Endothelial cell of umbilical vein (primary cell): ENCODE data around the gene RHOH. TPM values are rescaled to one million over a fixed set of nuclear protein-coding genes. Genes with fewer than 3 reads are reported as not detected.

Experiments used
- BruUV-seq: library from RNA; stranded (reverse); fragments of 400-500 nt; replicated peaks from 2 replicates; lab custom pipeline; 2021; lab: Mats Ljungman, UMichigan
- CTCF ChIA-PET: fragments of 300-600, 350-600 bp; sonication (Branson Sonifier 250); formaldehyde crosslinking; loops from one replicate; lab custom pipeline; 2021; ENCODE audit warnings: antibody characterized with exemption, inconsistent platforms; lab: Charles Lee
- POLR2A ChIA-PET: fragments of 300-600, 350-600 bp; sonication (Branson Sonifier 250); formaldehyde crosslinking; loops from one replicate; lab custom pipeline; 2021; ENCODE audit warnings: antibody characterized with exemption, inconsistent platforms; lab: Charles Lee
- DNase-seq: peaks from one replicate; pipeline ENCODE4 v3.0.0-alpha.2; 2011; ENCODE audit warnings: low read depth, low spot score
- FAIRE-seq: peaks from 2 replicates; lab custom pipeline; 2011; peaks lifted over from hg19 to GRCh38; lab: Jason Lieb, UNC
- H2AFZ ChIP-seq: 2 replicates; pipeline ENCODE4 v1.6.0; 2012; ENCODE audit warnings: low read depth, low read length, control low read depth, inconsistent platforms
- H3K27ac ChIP-seq: 2 replicates; pipeline ENCODE4 v1.5.1; 2011; ENCODE audit warnings: low read depth, mild to moderate bottlenecking, control low read depth, low read length, moderate library complexity; ENCODE audit not compliant: insufficient read depth
- H3K27me3 ChIP-seq, 2 experiments: 2 replicates each; pipeline versions ENCODE4 v1.6.0 to v1.6.1; 2011; ENCODE audit warnings: low read length in 2 of 2, mixed read lengths in 1 of 2; ENCODE audit not compliant: control insufficient read depth in 2 of 2, insufficient read depth in 2 of 2
- H3K36me3 ChIP-seq, 2 experiments: 2 replicates in 1 of 2; 3 replicates in 1 of 2; pipeline ENCODE4 v1.5.1; 2011; ENCODE audit warnings: low read length in 2 of 2, mild to moderate bottlenecking in 1 of 2, moderate library complexity in 1 of 2; ENCODE audit not compliant: control insufficient read depth in 2 of 2, insufficient read depth in 2 of 2; ENCODE audit errors: extremely low read depth in 1 of 2
- H3K4me1 ChIP-seq: 3 replicates; pipeline ENCODE4 v1.5.1; 2011; ENCODE audit warnings: mild to moderate bottlenecking, low read length; ENCODE audit not compliant: control insufficient read depth, insufficient read depth; ENCODE audit errors: extremely low read depth
- H3K4me2 ChIP-seq: 2 replicates; pipeline ENCODE4 v1.6.1; 2011; ENCODE audit warnings: low read length, control low read depth, mixed read lengths; ENCODE audit not compliant: insufficient read depth
- H3K4me3 ChIP-seq, 3 experiments: fragments of 200-600 bp in 1 of 3; sonication (generic), shearing (Covaris generic) in 1 of 3; replicated peaks in 1 of 3; 2 replicates each; pipeline ENCODE4 v1.5.1; 2011 to 2016; ENCODE audit warnings: control low read depth in 3 of 3, low read length in 3 of 3, mild to moderate bottlenecking in 2 of 3, inconsistent platforms in 1 of 3, low read depth in 1 of 3, moderate library complexity in 1 of 3; ENCODE audit not compliant: insufficient read depth in 1 of 3
- H3K79me2 ChIP-seq: 2 replicates; pipeline ENCODE4 v1.6.0; 2012; ENCODE audit warnings: low read length, inconsistent platforms; ENCODE audit not compliant: control insufficient read depth, insufficient read depth
- H3K9ac ChIP-seq: replicated peaks from 2 replicates; pipeline ENCODE3; 2011; ENCODE audit warnings: low read length, control low read depth; ENCODE audit not compliant: insufficient read depth; ENCODE audit errors: extremely low read depth
- H3K9me1 ChIP-seq: replicated peaks from 3 replicates; pipeline ENCODE4 v1.6.0; 2011; ENCODE audit warnings: mild to moderate bottlenecking, low read length; ENCODE audit not compliant: control insufficient read depth, insufficient read depth; ENCODE audit errors: extremely low read depth
- H3K9me3 ChIP-seq: replicated peaks from 2 replicates; pipeline ENCODE4 v1.5.1; 2012; ENCODE audit warnings: low read length, inconsistent platforms; ENCODE audit not compliant: control insufficient read depth, insufficient read depth
- H4K20me1 ChIP-seq: replicated peaks from 2 replicates; pipeline ENCODE3; 2011; ENCODE audit warnings: mild to moderate bottlenecking, low read length; ENCODE audit not compliant: control insufficient read depth, insufficient read depth; ENCODE audit errors: extremely low read depth
- EZH2 ChIP-seq: IDR thresholded peaks from 2 replicates; pipeline ENCODE4 v1.6.1; 2012; ENCODE audit warnings: borderline replicate concordance, low read depth, mild to moderate bottlenecking, moderate library complexity, low read length, inconsistent platforms; ENCODE audit not compliant: severe bottlenecking
- FOS ChIP-seq: IDR thresholded peaks from 2 replicates; pipeline ENCODE4 v1.6.1; 2011; ENCODE audit warnings: mild to moderate bottlenecking, low read length, moderate library complexity, borderline replicate concordance; ENCODE audit not compliant: insufficient read depth
- GATA2 ChIP-seq: IDR thresholded peaks from 2 replicates; pipeline ENCODE4 v1.7.0; 2011; ENCODE audit warnings: low read depth, mild to moderate bottlenecking, moderate library complexity, mixed read lengths, low read length; ENCODE audit not compliant: insufficient read length, insufficient read depth
- JUN ChIP-seq: IDR thresholded peaks from 2 replicates; pipeline ENCODE4 v1.6.1; 2011; ENCODE audit warnings: borderline replicate concordance, low read depth; ENCODE audit not compliant: insufficient read length, insufficient read depth
- MYC ChIP-seq: IDR thresholded peaks from one replicate; pipeline ENCODE4 v1.6.1; 2011; ENCODE audit warnings: mild to moderate bottlenecking, low read depth, low read length
- POLR2A ChIP-seq: IDR thresholded peaks from 2 replicates; pipeline ENCODE4 v1.6.1; 2012; ENCODE audit warnings: low read depth, mild to moderate bottlenecking, control low read depth, low read length
- POLR2AphosphoS5 ChIP-seq: IDR thresholded peaks from 2 replicates; pipeline ENCODE4 v1.6.1; 2012; ENCODE audit warnings: low read depth, mild to moderate bottlenecking, control low read depth, low read length, moderate library complexity; ENCODE audit not compliant: insufficient read depth
- dilution Hi-C: fragments of 300-500 bp; cut with MboI; formaldehyde crosslinking; loops from one replicate; pipeline ENCODE4 v1.15.0; 2019; ENCODE audit warnings: low sequenced_read_pairs; ENCODE audit not compliant: extremely low pct_ligation_motif_present
- intact Hi-C: fragments of 100-400 bp; cut with micrococcal nuclease; formaldehyde crosslinking; loops from one replicate; pipeline ENCODE4 v1.10.0; 2022
- polyA plus RNA-seq, 4 experiments: library from polyadenylated mRNA; depleted of rRNA in 3 of 4; stranded (reverse) in 3 of 4; unstranded in 1 of 4; fragments of >200 nt; gene quantifications; 2 replicates each; pipeline versions ENCODE4 v1.2.1 to v1.2.3, GENCODE V29; 2011 to 2012; ENCODE audit warnings: missing spikeins in 1 of 4
- total RNA-seq: library from RNA; stranded (reverse); gene quantifications from 2 replicates; pipeline ENCODE4 v1.2.3, GENCODE V29; 2021
- TF ChIP-seq, protein P1 (sequence below): IDR thresholded peaks from 2 replicates; pipeline ENCODE4 v1.6.1; 2011; ENCODE audit not compliant: insufficient read depth, insufficient read length
- TF ChIP-seq, protein P2 (sequence below), 2 donors: IDR thresholded peaks; 1 replicate in 1 of 2; 2 replicates in 1 of 2; pipeline ENCODE4 v1.5.1; 2011; ENCODE audit warnings: low read length in 2 of 2, mild to moderate bottlenecking in 2 of 2, moderate library complexity in 2 of 2, control low read depth in 1 of 2, inconsistent platforms in 1 of 2, low read depth in 1 of 2; ENCODE audit not compliant: insufficient read depth in 1 of 2; ENCODE audit errors: extremely low read depth in 1 of 2

RHOH gene
- total and polyA plus RNA-seq, 2 donors (not counting 3 experiments of a cell fraction or from before 2014, with no cell fraction given), result not detected

DNA sequence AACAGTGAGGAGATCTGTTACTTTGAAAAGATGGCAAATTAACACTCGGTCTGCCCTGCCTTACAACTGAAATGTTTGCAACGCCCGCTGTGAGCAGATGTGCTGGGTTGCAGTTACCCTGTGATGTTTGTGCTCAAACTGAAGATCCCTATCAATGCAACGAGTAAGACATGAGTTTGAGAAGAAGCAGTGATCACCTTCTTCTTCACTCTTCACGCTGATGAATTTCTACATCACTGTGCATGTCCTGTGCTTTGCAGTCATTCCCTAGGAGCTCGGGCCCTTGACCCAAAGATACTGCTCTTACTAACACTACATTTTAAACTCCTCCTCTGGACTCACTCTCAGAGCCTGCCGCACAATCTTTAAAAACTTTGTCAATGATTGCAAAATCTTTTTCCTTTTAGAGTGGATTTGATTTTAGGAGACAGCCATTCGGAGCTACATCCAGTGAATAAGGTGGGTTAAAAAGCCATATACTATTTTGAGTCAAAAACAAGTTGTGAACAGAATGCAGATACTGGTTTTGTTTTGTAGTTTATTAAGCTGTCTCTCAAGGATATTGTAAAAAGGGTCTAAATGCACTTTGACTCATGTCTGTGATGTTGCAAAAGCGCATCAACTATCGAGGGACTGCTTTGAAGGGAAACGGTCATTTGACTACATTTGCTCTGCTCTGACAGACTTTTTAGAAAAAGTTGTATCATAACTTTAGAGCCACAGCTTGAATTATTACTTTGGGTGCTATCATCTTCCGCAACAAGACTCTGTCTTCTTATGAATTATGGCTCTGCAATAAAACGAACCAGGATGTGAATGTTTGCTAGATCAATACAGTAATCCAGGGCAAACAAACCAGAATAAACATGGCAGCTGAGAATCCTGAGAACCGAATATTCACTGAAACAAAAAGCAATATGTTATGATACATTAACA lies 5.7 kb upstream of the RHOH start:
- ChIA-PET CTCF (interaction anchor here (0.6 to 1.1 kb wide), 4 partner anchors 31 to 126 kb away, joined by 3 read pairs; no protein-coding TSS in a partner anchor), POLR2A (no interaction called here)
- DNase-seq, result no peak
- H3K9ac ChIP-seq, result no peak overlapping the region
- no peak overlapping the region for H3K4me3 ChIP-seq
- no peaks in the 10 kb centered on the region for H3K36me3 ChIP-seq
- no peak overlapping the region for H3K27ac ChIP-seq
- FAIRE-seq, result no peak
- H3K79me2 ChIP-seq, result no peaks in the 10 kb centered on the region
- no peak for TF ChIP-seq GATA2
- TF ChIP-seq POLR2A, result no peak
- TF ChIP-seq, protein P1, sequence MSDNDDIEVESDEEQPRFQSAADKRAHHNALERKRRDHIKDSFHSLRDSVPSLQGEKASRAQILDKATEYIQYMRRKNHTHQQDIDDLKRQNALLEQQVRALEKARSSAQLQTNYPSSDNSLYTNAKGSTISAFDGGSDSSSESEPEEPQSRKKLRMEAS, result no peak
- no peak for TF ChIP-seq MYC
- TF ChIP-seq JUN, result no peak
- no peak for TF ChIP-seq POLR2AphosphoS5
- TF ChIP-seq FOS, result no peak
- TF ChIP-seq, protein P2, sequence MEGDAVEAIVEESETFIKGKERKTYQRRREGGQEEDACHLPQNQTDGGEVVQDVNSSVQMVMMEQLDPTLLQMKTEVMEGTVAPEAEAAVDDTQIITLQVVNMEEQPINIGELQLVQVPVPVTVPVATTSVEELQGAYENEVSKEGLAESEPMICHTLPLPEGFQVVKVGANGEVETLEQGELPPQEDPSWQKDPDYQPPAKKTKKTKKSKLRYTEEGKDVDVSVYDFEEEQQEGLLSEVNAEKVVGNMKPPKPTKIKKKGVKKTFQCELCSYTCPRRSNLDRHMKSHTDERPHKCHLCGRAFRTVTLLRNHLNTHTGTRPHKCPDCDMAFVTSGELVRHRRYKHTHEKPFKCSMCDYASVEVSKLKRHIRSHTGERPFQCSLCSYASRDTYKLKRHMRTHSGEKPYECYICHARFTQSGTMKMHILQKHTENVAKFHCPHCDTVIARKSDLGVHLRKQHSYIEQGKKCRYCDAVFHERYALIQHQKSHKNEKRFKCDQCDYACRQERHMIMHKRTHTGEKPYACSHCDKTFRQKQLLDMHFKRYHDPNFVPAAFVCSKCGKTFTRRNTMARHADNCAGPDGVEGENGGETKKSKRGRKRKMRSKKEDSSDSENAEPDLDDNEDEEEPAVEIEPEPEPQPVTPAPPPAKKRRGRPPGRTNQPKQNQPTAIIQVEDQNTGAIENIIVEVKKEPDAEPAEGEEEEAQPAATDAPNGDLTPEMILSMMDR (IDR thresholded peaks at IDR 0.05; ENCODE audit: extremely low read depth in 1 of 2, insufficient read depth in 1 of 2, low read depth in 1 of 2, low read length in 2 of 2), result no peak
- no peak for TF ChIP-seq EZH2
- H4K20me1 ChIP-seq, result no peaks in the 10 kb centered on the region
- no peaks in the 10 kb centered on the region for H3K4me1 ChIP-seq
- H3K4me2 ChIP-seq, result no peak overlapping the region
- H3K9me1 ChIP-seq, result no peaks in the 10 kb centered on the region
- H2AFZ ChIP-seq, result no peak overlapping the region
- intact Hi-C loops, result no loop called here
- dilution Hi-C loops, result no loop called here
- no peaks in the 10 kb centered on the region for H3K27me3 ChIP-seq
- H3K9me3 ChIP-seq, result no peaks in the 10 kb centered on the region
- no TSS peak for BruUV-seq
